ENCODE data around the gene FGGY.
A peak's percentile ranks its signal among the peaks of the same experiment; 100 is the strongest.

The FGGY gene

GRCh38 chr1:59419361-59420140 lies 122.7 kb downstream of the FGGY start:
- no peak for DNase-seq

GRCh38 chr1:59421232-59421920 lies 124.5 kb downstream of the FGGY start:
- no peak for DNase-seq

- DNase-seq: peak; percentile 6
Measured at GRCh38 chr1:59422921-59423575, 126.2 kb downstream of the FGGY start.

GRCh38 chr1:59427155-59427554 lies 130.3 kb downstream of the FGGY start:
- DNase-seq: no peak

- no peak for DNase-seq
Measured at GRCh38 chr1:59427784-59428183, 130.9 kb downstream of the FGGY start.

GRCh38 chr1:59428828-59429227 lies 131.9 kb downstream of the FGGY start:
- no peak for DNase-seq

- DNase-seq: no peak
Measured at GRCh38 chr1:59429656-59430055, 132.8 kb downstream of the FGGY start.

- DNase-seq: no peak
Measured at GRCh38 chr1:59431566-59432294, 134.8 kb downstream of the FGGY start.

GRCh38 chr1:59432531-59433439 lies 135.9 kb downstream of the FGGY start:
- no peak for DNase-seq

- DNase-seq: no peak
Measured at GRCh38 chr1:59433440-59433813, 136.5 kb downstream of the FGGY start.

- DNase-seq: no peak
Measured at GRCh38 chr1:59434336-59434735, 137.4 kb downstream of the FGGY start.

GRCh38 chr1:59436637-59437036 lies 139.7 kb downstream of the FGGY start:
- no peak for DNase-seq

GRCh38 chr1:59438058-59438560 lies 141.2 kb downstream of the FGGY start:
- no peak for DNase-seq

GRCh38 chr1:59442492-59442891 lies 145.6 kb downstream of the FGGY start:
- no peak for DNase-seq

GRCh38 chr1:59443310-59443709 lies 146.4 kb downstream of the FGGY start:
- DNase-seq: no peak

GRCh38 chr1:59444520-59444919 lies 147.6 kb downstream of the FGGY start:
- DNase-seq: no peak

- no peak for DNase-seq
Measured at GRCh38 chr1:59445040-59445439, 148.1 kb downstream of the FGGY start.

GRCh38 chr1:59446257-59446901 lies 149.5 kb downstream of the FGGY start:
- no peak for DNase-seq

GRCh38 chr1:59452026-59452425 lies 155.1 kb downstream of the FGGY start:
- no peak for DNase-seq

- DNase-seq: no peak
Measured at GRCh38 chr1:59452559-59452958, 155.7 kb downstream of the FGGY start.

- DNase-seq: no peak
Measured at GRCh38 chr1:59453297-59453968, 156.5 kb downstream of the FGGY start.
